ENCODE measurements around the gene PDIA5. TPM values are rescaled to one million over a fixed set of nuclear protein-coding genes. Genes with fewer than 3 reads are reported as not detected.

Gene PDIA5
- total RNA-seq, 1 donor from 2014 or later: 33.6 TPM

GRCh38 chr3:123161167-123161566 lies 94.3 kb downstream of the PDIA5 start:
- Histone ChIP-seq H3K36me3 (peaks cover 28% of the 10 kb centered on the region), H3K9me3 (no peaks in the 10 kb centered on the region), H3K4me3 (no peak overlapping the region), H3K4me1 (peaks cover 6% of the 10 kb centered on the region), H3K27me3 (no peaks in the 10 kb centered on the region), H3K27ac (no peak overlapping the region)
- no peak for TF ChIP-seq CTCF (IDR thresholded peaks at IDR 0.05)
- no peak for ATAC-seq
- no peak for DNase-seq
- intact Hi-C loops (cut with DNase I): no loop called here

DNA sequence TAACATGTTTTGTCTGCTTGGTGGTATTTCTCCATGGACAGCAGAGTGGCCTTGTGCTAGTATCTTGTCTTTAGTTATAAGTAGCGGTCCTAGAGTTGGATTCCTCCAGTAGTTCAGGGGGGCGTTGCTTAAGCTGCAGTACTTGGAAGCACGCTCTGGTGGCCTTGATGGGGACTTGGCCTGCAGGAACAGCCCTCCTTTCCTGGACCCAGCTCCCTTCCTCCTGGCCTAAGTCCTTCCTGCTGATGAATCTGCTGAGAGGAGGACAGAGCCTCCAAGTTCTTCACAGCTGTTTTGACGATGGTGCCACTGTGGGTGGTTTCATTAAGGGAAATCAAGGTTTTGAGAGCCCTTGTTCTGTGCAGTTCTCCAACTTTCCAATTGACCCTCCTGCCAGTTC lies 96.3 kb downstream of the PDIA5 start:
- Histone ChIP-seq H3K27ac (no peak overlapping the region), H3K4me3 (no peak overlapping the region), H3K27me3 (no peaks in the 10 kb centered on the region), H3K36me3 (peaks cover 28% of the 10 kb centered on the region), H3K9me3 (no peaks in the 10 kb centered on the region), H3K4me1 (no peaks in the 10 kb centered on the region)
- ATAC-seq (no peak), DNase-seq (no peak)
- intact Hi-C loops (cut with DNase I): no loop called here
- no peak for TF ChIP-seq CTCF (IDR thresholded peaks at IDR 0.05)

- DNase-seq (no peak), ATAC-seq (no peak)
- Histone ChIP-seq H3K4me1 (no peaks in the 10 kb centered on the region), H3K4me3 (no peak overlapping the region), H3K27me3 (no peaks in the 10 kb centered on the region), H3K36me3 (peaks cover 28% of the 10 kb centered on the region), H3K9me3 (no peaks in the 10 kb centered on the region), H3K27ac (no peak overlapping the region)
- no peak for TF ChIP-seq CTCF (IDR thresholded peaks at IDR 0.05)
- intact Hi-C loops (cut with DNase I): no loop called here
Observed at GRCh38 chr3:123165163-123165562, 98.3 kb downstream of the PDIA5 start.

GRCh38 chr3:123167686-123168085 lies 100.9 kb downstream of the PDIA5 start:
- ATAC-seq: no peak
- no peak overlapping the region for H3K4me3 ChIP-seq
- DNase-seq: no peak
- intact Hi-C loops (cut with DNase I): no loop called here
- no peaks in the 10 kb centered on the region for H3K9me3 ChIP-seq
- no peak overlapping the region for H3K27ac ChIP-seq
- TF ChIP-seq CTCF (IDR thresholded peaks at IDR 0.05): no peak
- H3K27me3 ChIP-seq: no peaks in the 10 kb centered on the region
- peaks cover 12% of the 10 kb centered on the region for H3K36me3 ChIP-seq
- H3K4me1 ChIP-seq: no peaks in the 10 kb centered on the region

- Histone ChIP-seq H3K4me1 (no peaks in the 10 kb centered on the region), H3K36me3 (peaks cover 10% of the 10 kb centered on the region), H3K27ac (no peak overlapping the region), H3K4me3 (no peak overlapping the region), H3K9me3 (no peaks in the 10 kb centered on the region), H3K27me3 (no peaks in the 10 kb centered on the region)
- ATAC-seq (no peak), DNase-seq (no peak)
- no peak for TF ChIP-seq CTCF (IDR thresholded peaks at IDR 0.05)
- intact Hi-C loops (cut with DNase I): no loop called here
Observed at GRCh38 chr3:123168122-123168521, 101.3 kb downstream of the PDIA5 start.

DNA sequence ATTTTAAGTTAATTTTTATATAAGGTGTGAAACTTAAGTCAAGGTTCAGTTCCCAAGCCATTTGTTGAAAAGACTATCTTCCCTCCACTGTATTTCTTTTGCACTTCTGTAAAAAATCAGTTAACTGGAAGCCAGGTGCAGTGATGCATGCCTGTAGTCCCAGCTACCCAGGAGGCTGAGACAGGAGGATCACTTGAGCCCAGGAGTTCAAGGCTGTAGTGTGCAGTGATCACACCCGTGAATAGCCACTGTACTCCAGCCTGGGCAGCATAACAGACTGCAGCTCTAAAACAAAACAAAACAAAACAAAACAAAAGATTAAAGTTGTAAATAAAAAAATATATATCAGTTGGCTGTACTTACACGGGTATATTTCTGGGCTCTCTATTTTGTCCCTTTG lies 101.8 kb downstream of the PDIA5 start:
- Histone ChIP-seq H3K9me3 (no peaks in the 10 kb centered on the region), H3K4me1 (no peaks in the 10 kb centered on the region), H3K27ac (no peak overlapping the region), H3K36me3 (peaks cover 10% of the 10 kb centered on the region), H3K4me3 (no peak overlapping the region), H3K27me3 (no peaks in the 10 kb centered on the region)
- ATAC-seq (no peak), DNase-seq (no peak)
- intact Hi-C loops (cut with DNase I): no loop called here
- TF ChIP-seq CTCF (IDR thresholded peaks at IDR 0.05): no peak

Measured in upper lobe of right lung (tissue), 1 donor.